Right atrium auricular region (tissue), 2 donors: ENCODE data around the gene SYNRG. TPM values are rescaled to one million over a fixed set of nuclear protein-coding genes. Genes with fewer than 3 reads are reported as not detected.

ENCODE experiments used
- DNase-seq: peaks from one replicate; pipeline ENCODE4 v3.0.0-alpha.2; 2019; ENCODE audit warnings: low spot score
- H3K27ac ChIP-seq, 2 donors: fragments of 200-600 bp; sonication (generic); 1 replicate in 1 of 2; 2 replicates in 1 of 2; pipeline ENCODE4 v1.5.1; 2016 to 2019
- H3K27me3 ChIP-seq, 2 donors: fragments of 200-600 bp; sonication (generic); one replicate each; pipeline versions ENCODE4 v1.5.1 to v1.6.0; 2017 to 2019
- H3K36me3 ChIP-seq: fragments of 200-600 bp; sonication (generic); one replicate; pipeline ENCODE4 v1.5.1; 2016
- H3K4me1 ChIP-seq, 2 donors: fragments of 200-600 bp; sonication (generic); one replicate each; pipeline versions ENCODE4 v1.5.1 to v1.6.0; 2017 to 2019
- H3K4me3 ChIP-seq, 2 donors: fragments of 200-600 bp; sonication (generic); 1 replicate in 1 of 2; 2 replicates in 1 of 2; pipeline ENCODE4 v1.5.1; 2017 to 2019; ENCODE audit warnings: mild to moderate bottlenecking in 1 of 2, moderate library complexity in 1 of 2
- H3K9me3 ChIP-seq, 2 donors: fragments of 200-600 bp; sonication (generic); one replicate each; pipeline ENCODE4 v1.5.1; 2019
- total RNA-seq, 2 donors: library from RNA; depleted of rRNA; stranded (reverse); fragments of >200 nt; gene quantifications; one replicate each; pipeline ENCODE4 v1.1.0, GENCODE V29; 2016
- TF ChIP-seq, protein P1 (sequence below), 2 donors: fragments of 200-600 bp; sonication (generic); IDR thresholded peaks; one replicate each; pipeline ENCODE4 v1.5.1; 2019; ENCODE audit warnings: antibody characterized with exemption in 2 of 2

The SYNRG gene
- total RNA-seq, 2 donors from 2014 or later, result 15.0 to 18.4 TPM

DNA sequence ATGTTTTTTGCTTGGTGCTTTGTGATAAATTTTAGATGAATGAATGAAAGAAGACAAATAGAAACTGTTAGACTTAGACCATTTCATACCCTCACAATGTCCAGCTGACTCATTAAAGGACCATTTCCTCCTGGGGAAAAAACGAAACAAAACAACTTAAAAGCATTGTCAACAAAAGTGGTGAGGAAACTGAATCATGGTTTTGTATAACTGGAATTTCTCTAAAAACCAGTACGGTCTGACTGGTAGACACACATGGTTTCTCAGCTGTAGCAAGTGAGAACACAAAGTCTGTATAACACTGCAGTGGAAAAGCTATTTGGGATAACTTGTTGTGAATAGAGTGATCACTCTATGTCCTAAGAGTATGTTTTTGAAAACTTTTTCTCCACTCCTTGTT, 39.3 kb upstream of the SYNRG start:
- H3K4me1 ChIP-seq, result peaks cover 0 to 4% of the 10 kb centered on the region in 2 donors
- no peak for DNase-seq
- no peaks in the 10 kb centered on the region for H3K36me3 ChIP-seq
- no peaks in the 10 kb centered on the region for H3K9me3 ChIP-seq
- no peaks in the 10 kb centered on the region for H3K27me3 ChIP-seq
- no peak overlapping the region for H3K27ac ChIP-seq
- TF ChIP-seq, protein P1, sequence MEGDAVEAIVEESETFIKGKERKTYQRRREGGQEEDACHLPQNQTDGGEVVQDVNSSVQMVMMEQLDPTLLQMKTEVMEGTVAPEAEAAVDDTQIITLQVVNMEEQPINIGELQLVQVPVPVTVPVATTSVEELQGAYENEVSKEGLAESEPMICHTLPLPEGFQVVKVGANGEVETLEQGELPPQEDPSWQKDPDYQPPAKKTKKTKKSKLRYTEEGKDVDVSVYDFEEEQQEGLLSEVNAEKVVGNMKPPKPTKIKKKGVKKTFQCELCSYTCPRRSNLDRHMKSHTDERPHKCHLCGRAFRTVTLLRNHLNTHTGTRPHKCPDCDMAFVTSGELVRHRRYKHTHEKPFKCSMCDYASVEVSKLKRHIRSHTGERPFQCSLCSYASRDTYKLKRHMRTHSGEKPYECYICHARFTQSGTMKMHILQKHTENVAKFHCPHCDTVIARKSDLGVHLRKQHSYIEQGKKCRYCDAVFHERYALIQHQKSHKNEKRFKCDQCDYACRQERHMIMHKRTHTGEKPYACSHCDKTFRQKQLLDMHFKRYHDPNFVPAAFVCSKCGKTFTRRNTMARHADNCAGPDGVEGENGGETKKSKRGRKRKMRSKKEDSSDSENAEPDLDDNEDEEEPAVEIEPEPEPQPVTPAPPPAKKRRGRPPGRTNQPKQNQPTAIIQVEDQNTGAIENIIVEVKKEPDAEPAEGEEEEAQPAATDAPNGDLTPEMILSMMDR (IDR thresholded peaks at IDR 0.05), result no peak
- no peak overlapping the region for H3K4me3 ChIP-seq

DNA sequence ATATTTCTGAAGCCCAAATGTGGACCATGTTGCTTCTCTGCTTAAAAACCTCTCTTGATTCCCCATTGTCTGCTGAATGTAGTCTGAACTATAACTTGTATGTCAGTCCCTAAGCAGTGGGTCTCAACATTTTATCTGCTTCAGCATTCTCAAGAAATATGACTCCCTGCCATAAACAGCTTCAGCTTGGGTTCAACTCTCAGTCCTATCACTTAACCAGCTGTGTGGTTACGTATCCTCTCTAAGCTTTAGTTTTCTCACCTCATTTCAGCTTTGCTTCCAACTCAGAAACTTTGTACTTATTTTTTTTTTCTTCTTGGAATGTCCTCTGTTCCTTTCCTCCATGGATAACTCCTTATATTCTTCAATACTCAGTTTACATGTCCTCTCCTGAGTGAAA, 38.6 kb upstream of the SYNRG start:
- Histone ChIP-seq H3K4me3 (no peak overlapping the region), H3K27ac (no peak overlapping the region), H3K4me1 (peaks cover 0 to 5% of the 10 kb centered on the region in 2 donors), H3K36me3 (no peaks in the 10 kb centered on the region), H3K9me3 (no peaks in the 10 kb centered on the region), H3K27me3 (no peaks in the 10 kb centered on the region)
- no peak for DNase-seq
- TF ChIP-seq, protein P1 (IDR thresholded peaks at IDR 0.05), result no peak

DNA sequence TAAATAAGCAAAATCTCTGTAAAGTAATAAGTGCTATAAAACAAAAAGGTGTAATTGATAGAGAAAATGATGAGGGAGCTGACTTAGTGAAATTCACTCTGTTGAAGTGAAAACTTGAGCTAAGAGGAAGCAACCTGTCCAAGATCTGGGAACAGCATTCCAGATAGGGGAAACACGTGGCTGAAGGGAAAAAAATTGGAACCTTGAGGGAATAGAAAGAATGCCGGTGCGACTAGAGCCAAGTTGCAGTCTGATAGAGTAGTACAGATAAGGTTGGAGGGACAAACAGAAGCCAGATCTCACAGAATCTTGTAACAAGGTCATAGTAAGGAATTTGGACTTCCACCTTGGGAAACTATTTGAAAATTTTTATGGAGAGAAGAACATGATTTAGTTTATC, 34.7 kb upstream of the SYNRG start:
- H3K36me3 ChIP-seq, result peaks cover 16% of the 10 kb centered on the region
- H3K9me3 ChIP-seq, result no peaks in the 10 kb centered on the region
- TF ChIP-seq, protein P1 (IDR thresholded peaks at IDR 0.05), result no peak
- H3K4me1 ChIP-seq, result peaks cover 0 to 22% of the 10 kb centered on the region in 2 donors
- H3K4me3 ChIP-seq, result peak overlapping the region; percentile 76 to 87
- H3K27me3 ChIP-seq, result no peaks in the 10 kb centered on the region
- peak overlapping the region; percentile 87 to 90 for H3K27ac ChIP-seq
- DNase-seq, result no peak

DNA sequence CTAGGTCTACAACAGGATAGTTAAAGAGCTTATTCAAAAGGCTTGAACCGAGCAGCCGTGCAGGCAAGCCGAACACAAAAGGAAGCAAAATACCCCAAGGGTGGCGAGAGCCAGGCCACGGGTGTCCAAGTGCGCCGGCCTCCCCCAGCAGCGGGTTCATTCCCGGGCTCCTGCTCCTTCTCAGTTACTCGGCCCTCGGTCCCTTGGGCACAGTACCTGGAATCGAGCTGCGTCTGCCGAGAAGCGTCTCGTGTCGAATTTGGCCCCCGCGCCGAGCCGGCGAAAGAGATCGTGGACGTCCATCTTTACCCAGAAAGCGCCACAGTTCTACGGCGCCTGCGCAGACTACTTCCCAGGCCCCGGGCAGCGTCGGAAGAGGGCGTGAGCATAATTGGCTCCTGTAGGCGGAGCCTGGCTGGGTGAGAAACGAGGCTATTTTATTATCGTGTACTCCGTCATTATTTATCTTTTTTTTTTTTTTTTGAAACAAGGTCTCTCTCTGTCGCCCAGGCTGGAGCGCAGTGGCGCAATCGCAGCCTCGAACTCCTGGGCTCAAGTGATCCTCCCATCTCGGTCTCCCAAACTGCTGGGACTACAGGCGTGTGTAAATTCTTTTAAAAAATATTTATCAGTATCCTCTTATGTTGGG, 34.0 kb upstream of the SYNRG start, which contains the start of gene DDX52:
DDX52 (minus strand) TSS at position 329 of the 649 bp plus-strand sequence; CDS start at position 303, 26 bp downstream.
- TF ChIP-seq, protein P1 (IDR thresholded peaks at IDR 0.05), result peak in 1 of 2 donors; percentile 37
- Histone ChIP-seq H3K27ac (peak within 1 kb of the TSS; percentile 87 to 90), H3K36me3 (peaks cover 18% of the 10 kb centered on the region), H3K4me3 (peak within 1 kb of the TSS; percentile 76 to 87), H3K4me1 (peaks cover 0 to 22% of the 10 kb centered on the region in 2 donors), H3K27me3 (no peaks in the 10 kb centered on the region), H3K9me3 (no peaks in the 10 kb centered on the region)
- DNase-seq, result peak; percentile 93

DNA sequence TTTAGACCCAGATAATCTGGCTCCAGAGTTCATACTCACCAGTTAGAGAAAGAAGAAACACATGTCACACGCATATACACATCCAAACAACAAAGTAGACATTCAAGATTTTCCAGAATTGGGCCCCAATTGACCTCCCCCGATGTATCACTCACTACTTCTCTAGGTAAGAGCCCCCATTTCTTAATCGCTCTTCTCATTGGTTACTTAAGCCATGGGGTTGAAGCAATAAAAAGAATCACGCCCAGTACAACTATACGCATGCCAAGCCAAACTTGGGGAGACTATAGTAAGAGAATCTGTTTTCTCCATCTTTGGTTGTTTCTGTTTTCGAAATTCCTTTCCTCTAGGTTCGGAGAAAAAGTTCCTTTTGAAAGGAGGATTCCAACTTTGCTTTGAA, 33.5 kb upstream of the SYNRG start:
- H3K27ac ChIP-seq, result peak overlapping the region; percentile 87 to 90
- no peaks in the 10 kb centered on the region for H3K27me3 ChIP-seq
- peaks cover 0 to 22% of the 10 kb centered on the region in 2 donors for H3K4me1 ChIP-seq
- peaks cover 22% of the 10 kb centered on the region for H3K36me3 ChIP-seq
- TF ChIP-seq, protein P1 (IDR thresholded peaks at IDR 0.05), result no peak
- H3K9me3 ChIP-seq, result no peaks in the 10 kb centered on the region
- DNase-seq, result no peak
- H3K4me3 ChIP-seq, result peak overlapping the region; percentile 76 to 87
